Lower leg skin (tissue), 3 donors: ENCODE results near the gene FBXO2.

Source experiments
- POLR2A ChIP-seq, 2 donors: fragments of 450-650 bp; IDR thresholded peaks; one replicate each; pipeline ENCODE4 v1.6.1; 2016 to 2017; ENCODE audit warnings: antibody characterized with exemption in 2 of 2, mild to moderate bottlenecking in 1 of 2, moderate library complexity in 1 of 2
- TF ChIP-seq, protein P1 (sequence below), 3 donors: fragments of 450-650 bp; IDR thresholded peaks; one replicate each; pipeline ENCODE4 v1.5.1; 2016; ENCODE audit warnings: antibody characterized with exemption in 3 of 3, mild to moderate bottlenecking in 3 of 3, moderate library complexity in 2 of 3

DNA sequence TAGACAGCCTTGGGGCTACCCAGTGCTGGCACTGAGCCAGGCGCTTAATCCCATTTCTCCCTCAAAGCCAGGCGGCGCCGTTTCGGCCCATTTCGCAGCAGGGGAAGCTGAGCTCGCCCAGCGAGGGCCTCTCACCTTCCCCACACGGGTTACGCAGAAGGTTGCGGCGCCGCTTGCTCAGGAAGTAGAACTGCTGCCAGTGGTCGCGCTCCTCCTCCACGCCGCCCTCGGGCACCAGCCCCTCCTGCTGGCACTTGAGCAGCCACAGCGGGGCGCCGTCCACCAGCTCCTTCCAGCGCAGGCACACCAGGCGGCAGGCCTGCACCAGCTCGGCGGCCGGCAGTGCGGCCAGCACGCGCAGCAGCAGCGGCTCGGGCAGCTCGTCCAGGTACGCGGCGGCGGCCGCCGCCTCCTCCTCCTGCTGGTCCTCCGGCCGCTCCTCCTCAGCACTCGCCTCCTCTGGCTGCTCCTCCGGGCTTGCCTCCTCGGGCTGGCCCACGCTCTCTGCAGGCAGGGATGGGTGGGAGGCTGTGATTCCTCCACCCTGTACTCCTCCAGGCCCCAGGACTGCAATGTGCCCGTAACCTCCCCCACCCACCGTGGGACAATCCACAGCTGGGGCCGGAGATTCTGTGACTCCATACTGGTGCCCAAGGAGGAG lies 3.8 kb downstream of the FBXO2 start:
- TF ChIP-seq, protein P1, sequence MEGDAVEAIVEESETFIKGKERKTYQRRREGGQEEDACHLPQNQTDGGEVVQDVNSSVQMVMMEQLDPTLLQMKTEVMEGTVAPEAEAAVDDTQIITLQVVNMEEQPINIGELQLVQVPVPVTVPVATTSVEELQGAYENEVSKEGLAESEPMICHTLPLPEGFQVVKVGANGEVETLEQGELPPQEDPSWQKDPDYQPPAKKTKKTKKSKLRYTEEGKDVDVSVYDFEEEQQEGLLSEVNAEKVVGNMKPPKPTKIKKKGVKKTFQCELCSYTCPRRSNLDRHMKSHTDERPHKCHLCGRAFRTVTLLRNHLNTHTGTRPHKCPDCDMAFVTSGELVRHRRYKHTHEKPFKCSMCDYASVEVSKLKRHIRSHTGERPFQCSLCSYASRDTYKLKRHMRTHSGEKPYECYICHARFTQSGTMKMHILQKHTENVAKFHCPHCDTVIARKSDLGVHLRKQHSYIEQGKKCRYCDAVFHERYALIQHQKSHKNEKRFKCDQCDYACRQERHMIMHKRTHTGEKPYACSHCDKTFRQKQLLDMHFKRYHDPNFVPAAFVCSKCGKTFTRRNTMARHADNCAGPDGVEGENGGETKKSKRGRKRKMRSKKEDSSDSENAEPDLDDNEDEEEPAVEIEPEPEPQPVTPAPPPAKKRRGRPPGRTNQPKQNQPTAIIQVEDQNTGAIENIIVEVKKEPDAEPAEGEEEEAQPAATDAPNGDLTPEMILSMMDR (IDR thresholded peaks at IDR 0.05): no peak
- TF ChIP-seq POLR2A (IDR thresholded peaks at IDR 0.05): no peak
